HEK293T (cell line): ENCODE measurements around the gene SLAMF9.

Experiments
- ARNT ChIP-seq: fragments of 450-650 bp; IDR thresholded peaks from 2 replicates; pipeline ENCODE4 v1.6.1; 2017; ENCODE audit warnings: mild to moderate bottlenecking
- BHLHE40 ChIP-seq: fragments of 450-650 bp; IDR thresholded peaks from 2 replicates; pipeline ENCODE4 v1.6.1; 2016; ENCODE audit warnings: mild to moderate bottlenecking, moderate library complexity, borderline replicate concordance
- CTBP1 ChIP-seq: fragments of 450-650 bp; IDR thresholded peaks from 2 replicates; pipeline ENCODE4 v1.6.1; 2016; ENCODE audit warnings: borderline replicate concordance
- FOXM1 ChIP-seq: fragments of 450-650 bp; IDR thresholded peaks from 2 replicates; pipeline ENCODE4 v1.6.1; 2017; ENCODE audit warnings: mild to moderate bottlenecking, borderline replicate concordance
- SUZ12 ChIP-seq: fragments of 450-650 bp; IDR thresholded peaks from 2 replicates; pipeline ENCODE4 v1.6.1; 2016; ENCODE audit warnings: mild to moderate bottlenecking
- TARDBP ChIP-seq: fragments of 450-650 bp; IDR thresholded peaks from 2 replicates; pipeline ENCODE4 v1.6.1; 2016
- ZNF384 ChIP-seq: fragments of 450-650 bp; IDR thresholded peaks from 2 replicates; pipeline ENCODE4 v1.6.1; 2016

DNA sequence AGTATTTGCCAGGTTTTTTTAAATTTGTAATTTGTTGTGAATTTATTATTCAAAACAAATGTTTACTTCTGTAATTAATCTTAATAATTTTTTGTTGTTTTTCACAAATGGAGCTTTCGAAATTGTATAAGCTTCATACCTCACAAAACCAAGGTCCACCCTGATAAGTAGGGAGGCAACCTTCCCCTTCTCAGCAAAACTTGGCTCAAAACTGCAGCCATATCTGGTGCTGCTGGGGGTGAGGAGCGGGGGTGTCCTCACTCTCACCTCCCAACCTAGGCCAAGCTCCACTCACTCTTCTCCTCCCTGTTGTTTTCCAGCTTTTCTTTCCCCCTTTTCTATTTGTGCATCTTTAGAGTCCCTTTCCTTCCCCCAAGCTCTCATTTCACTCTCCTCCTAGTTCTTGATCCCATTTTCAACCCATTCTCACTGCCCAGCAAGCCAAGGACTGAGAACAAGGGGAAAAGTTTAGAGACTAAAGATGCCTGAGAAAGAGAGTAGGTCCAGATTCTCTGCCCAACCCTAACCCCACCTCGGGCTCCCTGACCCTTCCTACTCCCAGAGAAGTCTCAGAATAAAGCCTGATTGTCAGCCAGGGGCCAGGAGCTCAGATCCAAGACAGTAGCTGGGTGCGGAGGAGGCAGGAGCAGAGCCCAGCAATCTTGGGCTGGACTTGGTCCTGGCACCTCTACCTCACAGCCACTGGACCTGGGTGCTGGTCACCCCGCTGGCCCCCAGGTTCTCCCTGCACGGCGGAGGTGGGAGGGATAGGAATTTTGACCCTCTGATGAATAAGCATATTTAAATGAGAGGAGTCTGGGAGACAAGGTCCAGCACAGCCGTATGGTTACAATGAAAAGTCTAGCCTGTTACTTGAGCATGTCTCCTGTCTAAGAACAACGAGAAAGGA, 45.8 kb downstream of the SLAMF9 start:
- TF ChIP-seq FOXM1 (no peak), SUZ12 (no peak), TARDBP (no peak), CTBP1 (no peak), ZNF384 (no peak), BHLHE40 (no peak), ARNT (no peak)
